ENCODE measurements around the gene ZNF668.

The ZNF668 gene

GRCh38 chr16:31073142-31073969, 684 bp downstream of the ZNF668 start:
- Histone ChIP-seq H3K9me3 (replicated peaks in 1 of 2; ENCODE audit: control insufficient read depth in 2 of 2, insufficient read depth in 1 of 2, low read depth in 1 of 2, low read length in 2 of 2) (no peaks in the 10 kb centered on the region), H3K27ac (replicated peaks; ENCODE audit: low read length) (peak overlapping the region; percentile 91), H2BK5ac (ENCODE audit: low read length) (peak overlapping the region; percentile 95), H3K4me2 (ENCODE audit: insufficient read depth, low read length, poor library complexity, severe bottlenecking) (peak overlapping the region; percentile 92), H3K4ac (ENCODE audit: low read length) (no peak overlapping the region), H3K36me3 (replicated peaks in 1 of 2; ENCODE audit: control insufficient read depth in 2 of 2, insufficient read depth in 2 of 2, low read length in 2 of 2) (peaks cover 22 to 28% of the 10 kb centered on the region in 2 donors), H2BK15ac (ENCODE audit: low read length) (peak overlapping the region; percentile 2), H3K18ac (ENCODE audit: low read length) (peak overlapping the region; percentile 99), H4K91ac (ENCODE audit: low read depth, low read length, poor library complexity) (no peak overlapping the region), H4K8ac (ENCODE audit: low read depth, low read length) (no peak overlapping the region), H3K79me1 (ENCODE audit: low read depth, low read length) (peaks cover 16% of the 10 kb centered on the region), H2AFZ (ENCODE audit: low read length) (peak overlapping the region; percentile 96), H3K9ac (ENCODE audit: low read depth, low read length, poor library complexity) (peak overlapping the region; percentile 91), H2BK120ac (ENCODE audit: low read depth, low read length) (no peak overlapping the region), H2AK5ac (ENCODE audit: low read depth, low read length) (no peak overlapping the region), H2BK12ac (ENCODE audit: low read length) (no peak overlapping the region), H3K23ac (ENCODE audit: low read depth, low read length, poor library complexity) (peak overlapping the region; percentile 16), H3K27me3 (ENCODE audit: control insufficient read depth in 3 of 3, insufficient read depth in 3 of 3, low read depth in 1 of 3, low read length in 3 of 3) (no peaks in the 10 kb centered on the region), H3K4me1 (ENCODE audit: control insufficient read depth in 2 of 2, insufficient read depth in 1 of 2, low read depth in 1 of 2, low read length in 2 of 2) (peaks cover 4 to 7% of the 10 kb centered on the region in 2 donors), H3K14ac (ENCODE audit: low read length) (peak overlapping the region; percentile 65), H3K4me3 (ENCODE audit: low read length in 2 of 2) (peak overlapping the region; percentile 80 to 87)
- DNase-seq (ENCODE audit: low spot score) = peak; percentile 89
- WGBS, 2 donors (ENCODE audit: extremely low coverage in 2 of 2, insufficient read length in 2 of 2, insufficient replicate concordance in 1 of 2) = no CpG with 5 or more reads among the region's 83 CpGs

- Histone ChIP-seq H2BK12ac (ENCODE audit: low read length) (no peak overlapping the region), H3K18ac (ENCODE audit: low read length) (peak overlapping the region; percentile 99), H2BK5ac (ENCODE audit: low read length) (peak overlapping the region; percentile 95), H3K9ac (ENCODE audit: low read depth, low read length, poor library complexity) (peak overlapping the region; percentile 91), H2BK120ac (ENCODE audit: low read depth, low read length) (no peak overlapping the region), H2AFZ (ENCODE audit: low read length) (peak overlapping the region; percentile 96), H4K8ac (ENCODE audit: low read depth, low read length) (no peak overlapping the region), H3K79me1 (ENCODE audit: low read depth, low read length) (peaks cover 15% of the 10 kb centered on the region), H3K4me2 (ENCODE audit: insufficient read depth, low read length, poor library complexity, severe bottlenecking) (peak overlapping the region; percentile 92), H2BK15ac (ENCODE audit: low read length) (no peak overlapping the region), H3K4me3 (ENCODE audit: low read length in 2 of 2) (peak overlapping the region; percentile 80 to 87), H3K9me3 (replicated peaks in 1 of 2; ENCODE audit: control insufficient read depth in 2 of 2, insufficient read depth in 1 of 2, low read depth in 1 of 2, low read length in 2 of 2) (no peaks in the 10 kb centered on the region), H3K14ac (ENCODE audit: low read length) (no peak overlapping the region), H3K27me3 (ENCODE audit: control insufficient read depth in 3 of 3, insufficient read depth in 3 of 3, low read depth in 1 of 3, low read length in 3 of 3) (no peaks in the 10 kb centered on the region), H2AK5ac (ENCODE audit: low read depth, low read length) (no peak overlapping the region), H4K91ac (ENCODE audit: low read depth, low read length, poor library complexity) (no peak overlapping the region), H3K23ac (ENCODE audit: low read depth, low read length, poor library complexity) (peak overlapping the region; percentile 16), H3K27ac (replicated peaks; ENCODE audit: low read length) (peak overlapping the region; percentile 91), H3K4ac (ENCODE audit: low read length) (no peak overlapping the region), H3K36me3 (replicated peaks in 1 of 2; ENCODE audit: control insufficient read depth in 2 of 2, insufficient read depth in 2 of 2, low read length in 2 of 2) (peaks cover 15 to 23% of the 10 kb centered on the region in 2 donors), H3K4me1 (ENCODE audit: control insufficient read depth in 2 of 2, insufficient read depth in 1 of 2, low read depth in 1 of 2, low read length in 2 of 2) (peaks cover 4 to 7% of the 10 kb centered on the region in 2 donors)
- DNase-seq (ENCODE audit: low spot score) = peak; percentile 24
- WGBS, 2 donors (ENCODE audit: extremely low coverage in 2 of 2, insufficient read length in 2 of 2, insufficient replicate concordance in 1 of 2) = no CpG with 5 or more reads among the region's 27 CpGs
Measured at GRCh38 chr16:31072540-31073141, 1.4 kb downstream of the ZNF668 start.

- WGBS, 2 donors (ENCODE audit: extremely low coverage in 2 of 2, insufficient read length in 2 of 2, insufficient replicate concordance in 1 of 2) = no CpG with 5 or more reads among the region's 4 CpGs
- DNase-seq (ENCODE audit: low spot score) = no peak
Measured at GRCh38 chr16:31071861-31072260, 2.2 kb downstream of the ZNF668 start.

GRCh38 chr16:31067342-31067741, 6.7 kb downstream of the ZNF668 start:
- Histone ChIP-seq H4K91ac (ENCODE audit: low read depth, low read length, poor library complexity) (no peak overlapping the region), H3K36me3 (replicated peaks in 1 of 2; ENCODE audit: control insufficient read depth in 2 of 2, insufficient read depth in 2 of 2, low read length in 2 of 2) (peaks cover 10 to 31% of the 10 kb centered on the region in 2 donors), H3K23ac (ENCODE audit: low read depth, low read length, poor library complexity) (no peak overlapping the region), H3K9ac (ENCODE audit: low read depth, low read length, poor library complexity) (no peak overlapping the region), H2BK12ac (ENCODE audit: low read length) (no peak overlapping the region), H3K18ac (ENCODE audit: low read length) (no peak overlapping the region), H3K4me1 (ENCODE audit: control insufficient read depth in 2 of 2, insufficient read depth in 1 of 2, low read depth in 1 of 2, low read length in 2 of 2) (peaks cover 4 to 6% of the 10 kb centered on the region in 2 donors), H2BK5ac (ENCODE audit: low read length) (no peak overlapping the region), H3K4me3 (ENCODE audit: low read length in 2 of 2) (no peak overlapping the region), H2BK15ac (ENCODE audit: low read length) (no peak overlapping the region), H3K9me3 (replicated peaks in 1 of 2; ENCODE audit: control insufficient read depth in 2 of 2, insufficient read depth in 1 of 2, low read depth in 1 of 2, low read length in 2 of 2) (no peaks in the 10 kb centered on the region), H3K79me1 (ENCODE audit: low read depth, low read length) (peaks cover 13% of the 10 kb centered on the region), H2AK5ac (ENCODE audit: low read depth, low read length) (no peak overlapping the region), H2BK120ac (ENCODE audit: low read depth, low read length) (no peak overlapping the region), H4K8ac (ENCODE audit: low read depth, low read length) (no peak overlapping the region), H3K4ac (ENCODE audit: low read length) (no peak overlapping the region), H3K14ac (ENCODE audit: low read length) (no peak overlapping the region), H3K27ac (replicated peaks; ENCODE audit: low read length) (no peak overlapping the region), H3K27me3 (ENCODE audit: control insufficient read depth in 3 of 3, insufficient read depth in 3 of 3, low read depth in 1 of 3, low read length in 3 of 3) (no peaks in the 10 kb centered on the region), H3K4me2 (ENCODE audit: insufficient read depth, low read length, poor library complexity, severe bottlenecking) (no peak overlapping the region), H2AFZ (ENCODE audit: low read length) (no peak overlapping the region)
- no CpG with 5 or more reads among the region's 3 CpGs for WGBS, 2 donors (ENCODE audit: extremely low coverage in 2 of 2, insufficient read length in 2 of 2, insufficient replicate concordance in 1 of 2)
- no peak for DNase-seq (ENCODE audit: low spot score)

More at GRCh38 chr16:31071861-31072260, 2.2 kb downstream of the ZNF668 start:
- Histone ChIP-seq H3K36me3 (replicated peaks in 1 of 2; ENCODE audit: control insufficient read depth in 2 of 2, insufficient read depth in 2 of 2, low read length in 2 of 2) (peaks cover 7 to 20% of the 10 kb centered on the region in 2 donors), H2BK12ac (ENCODE audit: low read length) (no peak overlapping the region), H3K9ac (ENCODE audit: low read depth, low read length, poor library complexity) (no peak overlapping the region), H4K8ac (ENCODE audit: low read depth, low read length) (no peak overlapping the region), H3K23ac (ENCODE audit: low read depth, low read length, poor library complexity) (no peak overlapping the region), H3K4me1 (ENCODE audit: control insufficient read depth in 2 of 2, insufficient read depth in 1 of 2, low read depth in 1 of 2, low read length in 2 of 2) (peaks cover 4 to 7% of the 10 kb centered on the region in 2 donors), H3K27me3 (ENCODE audit: control insufficient read depth in 3 of 3, insufficient read depth in 3 of 3, low read depth in 1 of 3, low read length in 3 of 3) (no peaks in the 10 kb centered on the region), H3K4me2 (ENCODE audit: insufficient read depth, low read length, poor library complexity, severe bottlenecking) (peak overlapping the region; percentile 92), H3K9me3 (replicated peaks in 1 of 2; ENCODE audit: control insufficient read depth in 2 of 2, insufficient read depth in 1 of 2, low read depth in 1 of 2, low read length in 2 of 2) (no peaks in the 10 kb centered on the region), H2BK15ac (ENCODE audit: low read length) (no peak overlapping the region), H3K18ac (ENCODE audit: low read length) (no peak overlapping the region), H3K4me3 (ENCODE audit: low read length in 2 of 2) (peak overlapping the region in 1 of 2 donors; percentile 80), H2AFZ (ENCODE audit: low read length) (no peak overlapping the region), H3K14ac (ENCODE audit: low read length) (no peak overlapping the region), H2AK5ac (ENCODE audit: low read depth, low read length) (no peak overlapping the region), H3K27ac (replicated peaks; ENCODE audit: low read length) (no peak overlapping the region), H2BK120ac (ENCODE audit: low read depth, low read length) (no peak overlapping the region), H3K79me1 (ENCODE audit: low read depth, low read length) (peaks cover 7% of the 10 kb centered on the region), H3K4ac (ENCODE audit: low read length) (no peak overlapping the region), H2BK5ac (ENCODE audit: low read length) (no peak overlapping the region), H4K91ac (ENCODE audit: low read depth, low read length, poor library complexity) (no peak overlapping the region)

Measured in neuronal stem cell (in vitro differentiated cells).